Measurements from ENCODE around the gene LINS1. TPM values are rescaled to one million over a fixed set of nuclear protein-coding genes. Genes with fewer than 3 reads are reported as not detected.

Gene LINS1, protein sequence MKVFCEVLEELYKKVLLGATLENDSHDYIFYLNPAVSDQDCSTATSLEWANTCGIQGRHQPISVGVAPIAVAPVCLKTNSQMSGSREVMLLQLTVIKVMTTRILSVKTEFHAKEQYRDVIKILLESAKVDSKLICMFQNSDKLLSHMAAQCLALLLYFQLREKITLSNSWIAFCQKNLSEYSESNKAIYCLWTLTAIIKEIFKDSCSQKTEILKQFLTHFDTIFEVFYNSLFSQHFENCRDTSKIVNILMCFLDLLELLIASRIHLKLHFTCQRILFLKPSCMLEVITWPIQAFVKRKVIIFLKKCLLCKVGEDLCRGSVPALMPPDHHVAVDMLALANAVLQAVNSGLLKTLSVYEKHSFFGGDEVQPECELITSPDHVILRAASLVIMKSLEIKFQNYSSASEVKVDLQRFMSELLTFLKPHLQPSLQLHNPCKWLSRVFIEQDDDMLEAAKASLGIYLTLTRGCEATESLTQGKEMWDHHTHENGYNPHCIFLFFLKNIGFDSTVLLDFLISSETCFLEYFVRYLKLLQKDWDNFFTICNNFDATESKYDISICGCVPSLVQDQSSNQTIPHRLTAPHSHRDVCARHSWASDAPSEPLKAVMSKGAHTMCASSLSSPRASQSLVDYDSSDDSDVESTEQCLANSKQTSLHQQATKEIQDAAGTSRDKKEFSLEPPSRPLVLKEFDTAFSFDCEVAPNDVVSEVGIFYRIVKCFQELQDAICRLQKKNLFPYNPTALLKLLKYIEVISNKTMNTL
- polyA plus RNA-seq (2011; rRNA removed) = 8.1 and 12.6 TPM in 2 replicates
- 7.2 and 11.9 TPM in 2 replicates for polyA minus RNA-seq (2011; rRNA and poly(A)+ RNA removed)

DNA sequence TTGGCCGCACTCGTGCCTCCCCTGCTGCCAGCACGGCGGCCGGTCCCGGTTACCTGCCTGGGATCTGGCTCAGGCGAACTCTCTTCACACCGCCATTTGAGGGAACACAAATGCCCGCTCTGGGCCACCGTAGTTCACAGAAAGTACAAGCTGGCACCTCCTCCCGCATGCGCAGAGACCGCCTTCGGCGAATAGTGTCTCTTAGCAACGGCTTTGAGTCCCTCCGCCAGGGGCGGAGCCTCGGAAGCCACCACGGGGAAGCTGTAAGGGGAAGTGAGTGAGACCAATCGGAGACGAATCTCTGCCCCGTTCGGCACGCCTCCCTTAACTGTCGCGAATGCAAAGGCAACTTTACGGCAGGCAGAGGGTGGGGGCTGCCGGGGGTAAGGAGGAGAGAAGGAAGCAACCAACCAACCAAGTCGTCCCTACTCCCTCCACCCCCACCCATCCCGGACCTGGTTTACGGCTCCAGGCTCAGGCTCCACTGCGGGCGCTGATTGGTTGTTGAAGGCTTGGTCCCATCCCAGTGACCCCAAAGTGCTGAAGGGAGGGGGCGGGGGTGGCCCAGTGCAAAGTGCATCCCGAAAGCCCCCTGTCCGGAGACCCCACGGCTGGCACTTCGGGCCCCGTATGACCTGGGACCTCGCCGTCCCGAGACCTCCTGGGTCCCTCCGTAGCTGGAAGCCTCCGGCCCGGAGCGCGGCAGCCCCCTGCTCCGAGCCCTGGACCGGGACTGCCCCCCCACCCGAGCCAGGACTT lies at the start of gene LINS1, which contains the start of gene ASB7:
TSS of gene LINS1 (minus strand) at position 121 of the 759 bp plus-strand sequence. CDS start 21,342 bp downstream, outside the sequence.
TSS of gene ASB7 (plus strand) at position 526 of the 759 bp plus-strand sequence. CDS start 9,628 bp downstream, outside the sequence.
- POLR2A ChIA-PET = no interaction called here
- Histone ChIP-seq H3K4me3 (ENCODE audit: low read depth, low read length) (peak within 1 kb of the TSS; percentile 94), H3K9me3 (ENCODE audit: control insufficient read depth, insufficient read depth, low read length) (peaks cover 4% of the 10 kb centered on the region; the same call in 1 of the 2 replicates), H3K27me3 (ENCODE audit: control insufficient read depth, insufficient read depth, low read length) (no peaks in the 10 kb centered on the region), H3K27ac (ENCODE audit: low read depth, low read length) (peak within 1 kb of the TSS; percentile 39)
- DNase-seq (ENCODE audit: low read depth, low spot score) = peak; percentile 100
- TF ChIP-seq, protein P1, sequence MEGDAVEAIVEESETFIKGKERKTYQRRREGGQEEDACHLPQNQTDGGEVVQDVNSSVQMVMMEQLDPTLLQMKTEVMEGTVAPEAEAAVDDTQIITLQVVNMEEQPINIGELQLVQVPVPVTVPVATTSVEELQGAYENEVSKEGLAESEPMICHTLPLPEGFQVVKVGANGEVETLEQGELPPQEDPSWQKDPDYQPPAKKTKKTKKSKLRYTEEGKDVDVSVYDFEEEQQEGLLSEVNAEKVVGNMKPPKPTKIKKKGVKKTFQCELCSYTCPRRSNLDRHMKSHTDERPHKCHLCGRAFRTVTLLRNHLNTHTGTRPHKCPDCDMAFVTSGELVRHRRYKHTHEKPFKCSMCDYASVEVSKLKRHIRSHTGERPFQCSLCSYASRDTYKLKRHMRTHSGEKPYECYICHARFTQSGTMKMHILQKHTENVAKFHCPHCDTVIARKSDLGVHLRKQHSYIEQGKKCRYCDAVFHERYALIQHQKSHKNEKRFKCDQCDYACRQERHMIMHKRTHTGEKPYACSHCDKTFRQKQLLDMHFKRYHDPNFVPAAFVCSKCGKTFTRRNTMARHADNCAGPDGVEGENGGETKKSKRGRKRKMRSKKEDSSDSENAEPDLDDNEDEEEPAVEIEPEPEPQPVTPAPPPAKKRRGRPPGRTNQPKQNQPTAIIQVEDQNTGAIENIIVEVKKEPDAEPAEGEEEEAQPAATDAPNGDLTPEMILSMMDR (IDR thresholded peaks at IDR 0.05; ENCODE audit: low read depth, low read length) = no peak
- CTCF ChIA-PET = interaction anchor here (1.0 to 1.7 kb wide), 3 partner anchors 30 to 271 kb away, joined by 4 read pairs; no protein-coding TSS in a partner anchor

DNA sequence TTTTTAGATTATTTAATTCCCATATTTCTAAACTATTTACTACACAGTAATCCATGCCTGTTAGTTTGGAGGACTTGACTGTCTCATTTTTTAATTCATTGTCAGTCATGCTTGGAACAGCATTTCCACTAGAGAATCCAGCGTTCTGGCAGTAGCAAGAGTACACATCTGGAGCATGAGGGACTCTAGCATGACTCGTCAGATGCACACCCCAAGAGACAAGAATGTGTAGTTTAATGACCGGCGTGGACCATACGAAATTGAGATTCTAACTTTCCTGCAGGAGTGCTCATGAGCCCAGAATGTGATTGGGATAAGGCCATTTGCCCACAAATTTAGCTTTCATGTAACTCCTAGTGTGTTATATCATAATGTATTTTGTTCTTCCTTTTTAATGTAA lies 49.3 kb upstream of the LINS1 start:
- DNase-seq (ENCODE audit: low read depth, low spot score) = no peak
- H3K27me3 ChIP-seq (ENCODE audit: control insufficient read depth, insufficient read depth, low read length) = no peaks in the 10 kb centered on the region
- no peak overlapping the region for H3K4me3 ChIP-seq (ENCODE audit: low read depth, low read length)
- TF ChIP-seq, protein P1 (IDR thresholded peaks at IDR 0.05; ENCODE audit: low read depth, low read length) = no peak
- ChIA-PET POLR2A (interaction anchor here (0.7 kb wide), 1 partner anchor 33 kb away, joined by 3 read pairs; no protein-coding TSS in a partner anchor), CTCF (interaction anchor here (0.7 to 2.5 kb wide), 3 partner anchors 218 to 267 kb away, joined by 4 to 9 read pairs (median 6); no protein-coding TSS in a partner anchor)
- no peak overlapping the region for H3K27ac ChIP-seq (ENCODE audit: low read depth, low read length)
- peaks cover 4% of the 10 kb centered on the region; the same call in 1 of the 2 replicates for H3K9me3 ChIP-seq (ENCODE audit: control insufficient read depth, insufficient read depth, low read length)

DNA sequence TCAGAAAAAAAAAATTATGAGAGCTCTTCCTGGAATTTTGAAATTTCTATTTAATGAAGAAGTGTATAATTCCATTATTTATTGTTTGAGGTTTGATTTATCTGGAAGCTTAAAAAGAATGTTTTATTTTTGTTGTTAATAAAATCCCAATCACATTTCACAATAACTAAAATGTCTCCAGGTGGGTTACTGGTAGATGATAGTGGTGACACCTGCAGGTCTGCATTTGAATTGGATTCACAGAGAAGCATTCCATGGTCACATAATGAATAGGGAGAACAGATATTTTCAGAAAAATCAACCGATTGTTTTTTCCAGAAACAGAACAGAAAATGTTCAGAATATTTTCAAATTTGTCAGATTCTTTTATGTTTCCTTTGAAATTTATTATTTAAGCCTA lies 48.7 kb upstream of the LINS1 start:
- Histone ChIP-seq H3K27me3 (ENCODE audit: control insufficient read depth, insufficient read depth, low read length) (no peaks in the 10 kb centered on the region), H3K27ac (ENCODE audit: low read depth, low read length) (no peak overlapping the region), H3K4me3 (ENCODE audit: low read depth, low read length) (no peak overlapping the region), H3K9me3 (ENCODE audit: control insufficient read depth, insufficient read depth, low read length) (peaks cover 4% of the 10 kb centered on the region; the same call in 1 of the 2 replicates)
- TF ChIP-seq, protein P1 (IDR thresholded peaks at IDR 0.05; ENCODE audit: low read depth, low read length) = no peak
- DNase-seq (ENCODE audit: low read depth, low spot score) = no peak
- POLR2A ChIA-PET = interaction anchor here (0.7 kb wide), 1 partner anchor 34 kb away, joined by 3 read pairs; no protein-coding TSS in a partner anchor
- CTCF ChIA-PET = interaction anchor here (0.5 to 2.5 kb wide), 5 partner anchors 218 to 646 kb away, joined by 3 to 9 read pairs (median 4); no protein-coding TSS in a partner anchor

DNA sequence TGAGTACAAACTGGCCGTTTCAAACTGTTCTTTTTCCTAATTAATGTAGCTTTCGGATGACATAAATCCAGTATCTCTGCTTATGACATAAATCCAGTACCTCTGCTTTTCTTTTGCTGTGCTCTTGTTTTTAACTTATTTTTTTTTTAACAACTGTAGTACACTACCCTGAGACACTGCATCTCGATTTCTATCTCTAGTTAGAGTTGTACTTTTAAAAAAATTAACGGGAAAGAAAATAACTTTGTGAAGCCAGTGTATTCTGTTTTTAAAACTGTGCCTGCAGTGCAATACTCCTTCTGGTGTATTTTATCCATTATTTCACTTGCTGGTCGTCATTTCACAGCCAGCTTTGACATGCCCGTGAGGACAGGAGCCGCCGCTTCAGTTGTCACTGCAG lies 47.0 kb upstream of the LINS1 start:
- TF ChIP-seq, protein P1 (IDR thresholded peaks at IDR 0.05; ENCODE audit: low read depth, low read length) = no peak
- POLR2A ChIA-PET = no interaction called here
- CTCF ChIA-PET = no interaction called here
- H3K27me3 ChIP-seq (ENCODE audit: control insufficient read depth, insufficient read depth, low read length) = no peaks in the 10 kb centered on the region
- no peak for DNase-seq (ENCODE audit: low read depth, low spot score)
- H3K4me3 ChIP-seq (ENCODE audit: low read depth, low read length) = no peak overlapping the region
- H3K27ac ChIP-seq (ENCODE audit: low read depth, low read length) = no peak overlapping the region
- H3K9me3 ChIP-seq (ENCODE audit: control insufficient read depth, insufficient read depth, low read length) = no peaks in the 10 kb centered on the region

Measured in AG04450 (cell line).